Measurements from ENCODE around the gene ZNF750.
"Not testable (repeated sequence)": the region's sequence is repeated elsewhere in the genome, so short reads cannot be mapped to it uniquely, and the experiment has no call there.

ZNF750 gene

DNA sequence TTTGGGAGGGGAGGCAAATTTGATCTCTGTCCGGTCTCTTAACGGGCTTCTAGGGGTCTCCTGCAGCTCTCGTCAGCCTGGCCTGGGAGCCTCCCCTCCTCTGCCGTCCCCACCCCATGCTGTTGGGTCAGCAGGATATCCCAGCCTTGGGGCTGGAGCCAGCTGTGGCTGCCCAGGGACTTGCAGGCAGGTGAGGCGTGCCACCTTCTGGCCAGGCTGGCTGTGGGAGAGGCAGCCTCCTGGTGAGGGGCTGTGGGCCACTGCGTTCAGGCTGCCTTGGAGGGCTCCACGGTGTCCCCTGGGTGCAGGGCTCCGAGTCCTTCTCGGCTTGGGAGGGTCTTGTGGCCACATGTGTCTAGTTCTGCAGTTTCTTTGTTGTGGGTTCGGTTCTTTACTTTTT, 53.4 kb downstream of the ZNF750 start:
- DNase-seq (ENCODE audit: insufficient read length, low spot score) (no peak), FAIRE-seq (no peak)
- no peak for TF ChIP-seq POU2F2 (IDR thresholded peaks at IDR 0.05; ENCODE audit: low read depth, low read length)
- TF ChIP-seq PAX5 (IDR thresholded peaks at IDR 0.05; ENCODE audit: insufficient read depth, low read length, severe bottlenecking), result no peak
- no peak for TF ChIP-seq TAF1 (IDR thresholded peaks at IDR 0.05; ENCODE audit: low read depth, low read length)
- TF ChIP-seq POLR2AphosphoS5 (IDR thresholded peaks at IDR 0.05; ENCODE audit: low read depth, low read length), result no peak
- no peak for TF ChIP-seq POLR2A (IDR thresholded peaks at IDR 0.05; ENCODE audit: low read depth, low read length)
- TF ChIP-seq SPI1 (IDR thresholded peaks at IDR 0.05; ENCODE audit: low read depth, low read length), result no peak

DNA sequence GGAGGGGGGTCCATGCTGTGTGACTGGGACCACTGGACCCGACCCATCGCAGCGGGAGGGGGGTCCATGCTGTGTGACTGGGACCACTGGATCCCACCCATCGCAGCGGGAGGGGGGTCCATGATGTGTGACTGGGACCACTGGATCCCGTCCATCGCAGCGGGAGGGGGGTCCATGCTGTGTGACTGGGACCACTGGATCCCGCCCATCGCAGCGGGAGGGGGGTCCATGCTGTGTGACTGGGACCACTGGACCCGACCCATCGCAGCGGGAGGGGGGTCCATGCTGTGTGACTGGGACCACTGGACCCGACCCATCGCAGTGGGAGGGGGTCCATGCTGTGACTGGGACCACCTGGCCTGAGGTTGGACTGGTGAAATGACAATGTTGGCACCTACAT, 54.2 kb downstream of the ZNF750 start:
- not testable (repeated sequence) for DNase-seq (ENCODE audit: insufficient read length, low spot score); FAIRE-seq

DNA sequence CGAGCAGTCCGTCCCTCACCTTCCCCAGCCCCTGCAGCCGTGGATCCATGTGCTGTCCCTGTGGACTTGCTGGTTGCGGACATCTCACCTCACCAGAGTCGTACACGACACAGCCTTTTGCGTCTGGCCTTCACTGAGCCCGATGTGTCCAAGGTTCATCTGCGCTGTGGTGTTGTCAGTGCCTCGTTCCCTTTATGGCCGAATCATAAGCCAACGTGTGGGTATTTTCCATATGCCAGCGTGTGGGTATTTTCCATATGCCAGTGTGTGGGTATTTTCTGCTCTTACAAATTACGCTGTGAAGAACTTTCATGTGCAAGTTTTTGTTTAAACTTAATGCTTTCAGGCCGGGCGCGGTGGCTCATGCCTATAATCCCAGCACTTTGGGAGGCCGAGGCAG, 56.3 kb downstream of the ZNF750 start:
- FAIRE-seq, result peak; percentile 60
- TF ChIP-seq PAX5 (IDR thresholded peaks at IDR 0.05; ENCODE audit: insufficient read depth, low read length, severe bottlenecking) (no peak), TAF1 (IDR thresholded peaks at IDR 0.05; ENCODE audit: low read depth, low read length) (no peak), SPI1 (IDR thresholded peaks at IDR 0.05; ENCODE audit: low read depth, low read length) (no peak), POLR2A (IDR thresholded peaks at IDR 0.05; ENCODE audit: low read depth, low read length) (no peak), POLR2AphosphoS5 (IDR thresholded peaks at IDR 0.05; ENCODE audit: low read depth, low read length) (no peak), POU2F2 (IDR thresholded peaks at IDR 0.05; ENCODE audit: low read depth, low read length) (no peak)
- no peak for DNase-seq (ENCODE audit: insufficient read length, low spot score)

DNA sequence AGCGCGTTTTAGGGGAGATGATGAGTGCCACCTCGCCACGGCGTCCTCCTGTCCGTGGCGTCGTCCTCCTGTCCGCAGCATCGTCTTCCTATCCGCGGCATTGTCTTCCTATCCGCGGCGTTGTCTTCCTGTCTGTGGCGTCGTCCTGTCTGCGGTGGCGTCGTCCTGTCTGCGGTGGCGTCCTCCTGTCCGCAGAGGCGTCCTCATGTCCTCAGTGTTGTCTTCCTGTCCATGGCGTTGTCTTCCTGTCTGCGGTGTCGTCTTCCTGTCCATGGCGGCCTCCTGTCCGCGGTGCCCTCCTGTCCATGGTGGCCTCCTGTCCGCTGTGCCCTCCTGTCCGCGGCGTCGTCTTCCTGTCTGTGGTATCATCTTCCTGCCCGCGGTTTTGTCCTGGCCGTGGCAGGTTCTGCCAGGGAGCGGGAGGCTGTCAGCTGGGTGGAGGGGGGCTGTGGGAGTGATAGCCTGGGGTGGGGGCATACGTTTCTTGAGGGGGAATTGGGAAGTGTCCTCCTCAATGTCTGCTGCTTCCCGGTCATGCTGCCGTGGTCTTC, 57.1 kb downstream of the ZNF750 start:
- TF ChIP-seq SPI1 (IDR thresholded peaks at IDR 0.05; ENCODE audit: low read depth, low read length), result no peak
- DNase-seq (ENCODE audit: insufficient read length, low spot score) (no peak), FAIRE-seq (no peak)

DNA sequence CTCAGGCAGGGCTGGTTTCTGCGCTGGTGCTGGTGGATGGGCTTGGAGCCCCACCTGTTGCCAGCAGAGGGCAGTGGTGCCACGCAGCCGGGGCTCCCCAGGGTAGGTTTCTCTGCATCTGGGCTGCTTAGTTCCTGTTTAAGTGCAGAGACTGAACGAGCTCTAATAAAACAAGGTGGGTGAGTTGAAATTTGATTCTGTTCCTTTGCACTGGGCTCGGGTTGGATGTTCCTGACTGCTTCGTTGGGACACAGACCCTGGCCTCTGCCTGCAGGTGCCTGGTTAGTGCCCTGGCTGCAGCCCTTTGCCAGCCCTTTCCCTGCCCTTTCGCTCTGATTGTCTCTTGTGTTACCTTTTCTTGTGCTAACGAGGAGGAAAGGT, 57.9 kb downstream of the ZNF750 start:
- no peak for TF ChIP-seq POLR2A (IDR thresholded peaks at IDR 0.05; ENCODE audit: low read depth, low read length)
- no peak for TF ChIP-seq POLR2AphosphoS5 (IDR thresholded peaks at IDR 0.05; ENCODE audit: low read depth, low read length)
- no peak for TF ChIP-seq TAF1 (IDR thresholded peaks at IDR 0.05; ENCODE audit: low read depth, low read length)
- no peak for TF ChIP-seq SPI1 (IDR thresholded peaks at IDR 0.05; ENCODE audit: low read depth, low read length)
- no peak for TF ChIP-seq POU2F2 (IDR thresholded peaks at IDR 0.05; ENCODE audit: low read depth, low read length)
- TF ChIP-seq PAX5 (IDR thresholded peaks at IDR 0.05; ENCODE audit: insufficient read depth, low read length, severe bottlenecking), result no peak
- peak; percentile 93 for FAIRE-seq
- DNase-seq (ENCODE audit: insufficient read length, low spot score), result peak; percentile 95

DNA sequence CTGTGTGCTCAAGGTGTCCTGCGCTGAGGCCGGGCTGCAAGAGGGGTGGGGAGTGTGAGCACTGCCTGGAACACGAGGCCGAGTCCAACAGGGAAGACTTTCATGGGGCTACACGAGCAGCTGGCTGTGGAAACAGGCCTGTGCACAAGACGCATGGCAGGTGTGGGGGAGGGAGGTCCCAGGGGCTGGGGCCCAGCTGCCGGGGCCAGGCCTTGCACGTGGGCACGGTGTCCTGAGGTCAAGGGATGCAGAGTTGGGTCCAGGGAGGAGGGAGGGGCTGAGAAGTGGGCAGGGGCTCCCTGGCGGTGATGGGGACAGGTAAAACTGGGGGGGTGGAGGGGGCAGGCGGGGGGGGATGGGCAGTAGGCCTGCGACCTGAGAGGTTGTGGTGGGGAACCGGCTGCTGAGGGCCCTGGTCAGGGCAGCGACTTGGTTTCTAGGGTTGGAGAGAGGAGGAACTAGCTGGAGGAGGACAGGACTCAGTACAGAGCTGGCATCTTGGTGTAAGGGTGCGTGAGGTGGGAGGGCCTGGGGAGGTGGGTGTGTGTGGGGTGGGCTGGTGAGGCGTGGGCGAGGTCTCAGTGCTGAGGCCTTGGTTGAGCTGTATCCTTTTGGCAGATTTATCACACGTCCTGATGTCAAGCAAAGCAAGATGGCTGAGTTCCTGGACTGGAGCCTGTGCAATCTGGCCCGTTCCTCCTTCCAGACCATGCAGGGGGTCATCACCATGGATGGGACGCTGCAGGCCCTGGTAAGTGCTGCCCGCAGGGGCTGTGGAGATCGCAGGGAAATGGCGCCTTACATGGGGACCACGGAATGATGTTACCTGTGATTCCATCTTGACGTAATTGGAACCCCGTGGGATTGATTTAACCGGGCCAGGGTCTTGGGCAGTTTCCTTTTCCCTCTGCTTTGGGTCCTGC, 58.6 kb downstream of the ZNF750 start:
- no peak for FAIRE-seq
- TF ChIP-seq POLR2AphosphoS5 (IDR thresholded peaks at IDR 0.05; ENCODE audit: low read depth, low read length), result no peak
- no peak for TF ChIP-seq SPI1 (IDR thresholded peaks at IDR 0.05; ENCODE audit: low read depth, low read length)
- TF ChIP-seq POU2F2 (IDR thresholded peaks at IDR 0.05; ENCODE audit: low read depth, low read length), result no peak
- no peak for TF ChIP-seq TAF1 (IDR thresholded peaks at IDR 0.05; ENCODE audit: low read depth, low read length)
- no peak for TF ChIP-seq POLR2A (IDR thresholded peaks at IDR 0.05; ENCODE audit: low read depth, low read length)
- TF ChIP-seq PAX5 (IDR thresholded peaks at IDR 0.05; ENCODE audit: insufficient read depth, low read length, severe bottlenecking), result no peak

DNA sequence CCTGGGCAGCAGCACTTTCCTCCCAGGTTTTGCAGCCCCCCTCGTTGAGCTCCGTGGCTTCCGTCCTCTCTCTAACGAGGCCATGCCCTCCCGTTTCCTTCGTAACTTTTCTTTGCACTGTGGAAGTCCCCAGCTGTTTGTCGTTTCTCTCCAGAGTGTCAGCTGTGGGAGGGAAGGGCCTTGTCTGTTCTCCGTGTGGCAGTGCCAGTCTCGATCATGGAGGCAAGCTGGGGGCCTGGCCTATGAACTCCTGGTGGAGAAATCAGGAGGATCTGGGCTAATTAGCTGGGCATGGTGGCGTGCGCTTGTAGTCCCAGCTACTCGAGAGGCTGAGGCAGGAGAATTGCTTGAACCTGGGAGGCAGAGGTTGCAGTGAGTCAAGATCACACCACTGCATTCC, 59.6 kb downstream of the ZNF750 start:
- DNase-seq (ENCODE audit: insufficient read length, low spot score), result no peak
- FAIRE-seq, result no peak
- TF ChIP-seq SPI1 (IDR thresholded peaks at IDR 0.05; ENCODE audit: low read depth, low read length) (no peak), POLR2A (IDR thresholded peaks at IDR 0.05; ENCODE audit: low read depth, low read length) (no peak), POU2F2 (IDR thresholded peaks at IDR 0.05; ENCODE audit: low read depth, low read length) (no peak), PAX5 (IDR thresholded peaks at IDR 0.05; ENCODE audit: insufficient read depth, low read length, severe bottlenecking) (no peak), POLR2AphosphoS5 (IDR thresholded peaks at IDR 0.05; ENCODE audit: low read depth, low read length) (no peak), TAF1 (IDR thresholded peaks at IDR 0.05; ENCODE audit: low read depth, low read length) (no peak)

More for the DNA sequence above, 58.6 kb downstream of the ZNF750 start:
- no peak for DNase-seq (ENCODE audit: insufficient read length, low spot score)

DNA sequence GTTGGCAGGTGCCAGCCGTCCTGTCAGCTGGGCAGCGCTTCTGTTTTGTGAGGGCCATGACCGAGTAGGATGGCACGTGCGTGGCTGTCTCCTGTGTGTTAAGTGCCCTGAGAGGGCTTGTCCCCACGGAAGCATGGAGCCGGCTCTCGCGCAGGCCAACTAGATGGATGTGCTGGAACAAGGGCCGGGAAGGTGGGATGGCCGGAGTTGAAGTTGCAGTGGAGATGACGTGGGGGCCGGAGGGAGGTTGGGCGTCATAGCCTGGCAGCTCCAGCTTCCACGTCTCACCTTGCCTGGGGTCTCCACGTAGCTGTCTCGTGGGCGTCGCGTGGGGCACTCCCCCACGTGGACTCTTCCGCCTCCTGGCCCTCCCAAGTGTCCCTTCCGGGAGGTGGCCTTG, 60.3 kb downstream of the ZNF750 start:
- FAIRE-seq (no peak), DNase-seq (ENCODE audit: insufficient read length, low spot score) (no peak)
- TF ChIP-seq SPI1 (IDR thresholded peaks at IDR 0.05; ENCODE audit: low read depth, low read length) (no peak), POU2F2 (IDR thresholded peaks at IDR 0.05; ENCODE audit: low read depth, low read length) (no peak), TAF1 (IDR thresholded peaks at IDR 0.05; ENCODE audit: low read depth, low read length) (no peak), POLR2AphosphoS5 (IDR thresholded peaks at IDR 0.05; ENCODE audit: low read depth, low read length) (no peak), PAX5 (IDR thresholded peaks at IDR 0.05; ENCODE audit: insufficient read depth, low read length, severe bottlenecking) (no peak), POLR2A (IDR thresholded peaks at IDR 0.05; ENCODE audit: low read depth, low read length) (no peak)

Data from GM12891 (cell line).